ENCODE data around the gene PF4V1. TPM values are rescaled to one million over a fixed set of nuclear protein-coding genes. Genes with fewer than 3 reads are reported as not detected.

Gene PF4V1
- total RNA-seq: 0.57 TPM in 1 of 2 replicates, not detected in the other

DNA sequence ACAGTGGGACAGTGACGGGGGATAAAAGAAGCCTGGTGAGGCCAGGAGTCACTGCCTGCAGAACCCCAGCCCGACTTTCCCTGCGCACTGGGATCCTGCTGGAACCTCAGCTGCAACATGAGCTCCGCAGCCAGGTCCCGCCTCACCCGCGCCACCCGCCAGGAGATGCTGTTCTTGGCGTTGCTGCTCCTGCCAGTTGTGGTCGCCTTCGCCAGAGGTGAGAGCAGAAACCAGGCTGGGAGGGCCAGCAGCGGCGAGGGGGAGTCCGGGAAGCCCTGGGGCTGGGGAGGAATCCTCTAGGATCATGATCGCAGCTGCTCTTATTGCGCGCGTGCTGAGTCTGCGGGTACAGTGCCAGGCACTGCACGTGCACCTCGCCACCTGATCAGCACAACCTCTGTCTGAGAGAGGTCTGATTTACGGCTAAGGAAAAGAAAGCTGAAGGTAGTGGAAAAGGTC, at the start of gene PF4V1:
Gene PF4V1, plus strand, starts transcription at position 51 of the 459 bp plus-strand sequence. Its CDS starts 67 bp downstream, at position 118.

GRCh38 chr4:73836373-73837279, 16.5 kb upstream of the PF4V1 start, which contains the start of gene CXCL6:
CXCL6 (plus strand) TSS chr4:73836678; CDS start chr4:73836751, 73 bp downstream.

DNA sequence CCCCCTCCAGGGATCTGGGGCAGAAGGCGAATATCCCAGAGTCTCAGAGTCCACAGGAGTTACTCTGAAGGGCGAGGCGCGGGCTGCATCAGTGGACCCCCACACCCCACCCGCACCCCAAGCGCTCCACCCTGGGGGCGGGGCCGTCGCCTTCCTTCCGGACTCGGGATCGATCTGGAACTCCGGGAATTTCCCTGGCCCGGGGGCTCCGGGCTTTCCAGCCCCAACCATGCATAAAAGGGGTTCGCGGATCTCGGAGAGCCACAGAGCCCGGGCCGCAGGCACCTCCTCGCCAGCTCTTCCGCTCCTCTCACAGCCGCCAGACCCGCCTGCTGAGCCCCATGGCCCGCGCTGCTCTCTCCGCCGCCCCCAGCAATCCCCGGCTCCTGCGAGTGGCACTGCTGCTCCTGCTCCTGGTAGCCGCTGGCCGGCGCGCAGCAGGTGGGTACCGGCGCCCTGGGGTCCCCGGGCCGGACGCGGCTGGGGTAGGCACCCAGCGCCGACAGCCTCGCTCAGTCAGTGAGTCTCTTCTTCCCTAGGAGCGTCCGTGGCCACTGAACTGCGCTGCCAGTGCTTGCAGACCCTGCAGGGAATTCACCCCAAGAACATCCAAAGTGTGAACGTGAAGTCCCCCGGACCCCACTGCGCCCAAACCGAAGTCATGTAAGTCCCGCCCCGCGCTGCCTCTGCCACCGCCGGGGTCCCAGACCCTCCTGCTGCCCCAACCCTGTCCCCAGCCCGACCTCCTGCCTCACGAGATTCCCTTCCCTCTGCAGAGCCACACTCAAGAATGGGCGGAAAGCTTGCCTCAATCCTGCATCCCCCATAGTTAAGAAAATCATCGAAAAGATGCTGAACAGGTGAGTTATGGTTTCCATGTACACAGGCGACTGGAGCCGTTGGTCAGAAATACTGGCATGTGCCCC, 16.3 kb downstream of the PF4V1 start, which contains the start of gene CXCL1:
Gene CXCL1, plus strand, starts transcription at position 264 of the 926 bp plus-strand sequence. Its CDS starts 78 bp downstream, at position 342.

Other genes with a start within 250 kb of the PF4V1 start
- 0.14 TPM in 1 of 2 replicates, not detected in the other for gene RASSF6, start 232.9 kb upstream of the PF4V1 start, total RNA-seq
- gene CXCL8, start 112.7 kb upstream of the PF4V1 start, total RNA-seq: 429 and 639 TPM in 2 replicates
- 10.6 and 46.2 TPM in 2 replicates for gene CXCL6, start 16.6 kb upstream of the PF4V1 start, total RNA-seq
- 128 and 355 TPM in 2 replicates for gene CXCL1, start 16.1 kb downstream of the PF4V1 start, total RNA-seq
- 0.66 TPM in 1 of 2 replicates, not detected in the other for gene PF4, start 128.7 kb downstream of the PF4V1 start, total RNA-seq
- not detected in 2 replicates for gene PPBP, start 134.9 kb downstream of the PF4V1 start, total RNA-seq
- 8.2 and 19.5 TPM in 2 replicates for gene CXCL5, start 145.4 kb downstream of the PF4V1 start, total RNA-seq
- gene CXCL3, start 185.4 kb downstream of the PF4V1 start, total RNA-seq: 4.9 and 19.7 TPM in 2 replicates
- gene CXCL2, start 245.9 kb downstream of the PF4V1 start, total RNA-seq: 5.6 and 53.6 TPM in 2 replicates